ENCODE measurements around the gene CFAP299. TPM values are rescaled to one million over a fixed set of nuclear protein-coding genes. Genes with fewer than 3 reads are reported as not detected.

CFAP299 gene
- total RNA-seq, 4 donors from 2014 or later = not detected

DNA sequence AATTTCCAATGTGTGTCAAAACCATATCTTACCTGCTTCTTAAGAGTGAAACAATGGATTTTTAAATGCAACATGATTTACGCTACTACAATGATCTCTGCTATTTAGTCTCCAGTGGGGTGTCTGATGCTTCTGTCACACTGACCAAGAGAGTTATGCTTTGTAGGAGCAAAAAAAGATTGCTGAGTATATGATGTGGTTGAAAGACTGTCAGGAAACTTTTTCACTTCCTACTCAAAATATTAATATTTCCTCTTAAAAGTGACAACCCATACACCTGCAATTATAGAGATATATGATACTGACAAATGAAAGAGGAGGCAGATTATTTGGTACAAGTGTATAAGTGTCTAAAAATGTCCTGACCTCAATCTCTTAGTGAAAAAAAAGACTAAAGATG, 589.8 kb downstream of the CFAP299 start:
- Histone ChIP-seq H3K9me3 (no peaks in the 10 kb centered on the region), H3K4me1 (no peaks in the 10 kb centered on the region), H3K27me3 (no peaks in the 10 kb centered on the region), H3K4me3 (no peak overlapping the region), H3K27ac (no peak overlapping the region), H3K36me3 (no peaks in the 10 kb centered on the region)
- TF ChIP-seq POLR2A (IDR thresholded peaks at IDR 0.05) = no peak
- TF ChIP-seq, protein P1, sequence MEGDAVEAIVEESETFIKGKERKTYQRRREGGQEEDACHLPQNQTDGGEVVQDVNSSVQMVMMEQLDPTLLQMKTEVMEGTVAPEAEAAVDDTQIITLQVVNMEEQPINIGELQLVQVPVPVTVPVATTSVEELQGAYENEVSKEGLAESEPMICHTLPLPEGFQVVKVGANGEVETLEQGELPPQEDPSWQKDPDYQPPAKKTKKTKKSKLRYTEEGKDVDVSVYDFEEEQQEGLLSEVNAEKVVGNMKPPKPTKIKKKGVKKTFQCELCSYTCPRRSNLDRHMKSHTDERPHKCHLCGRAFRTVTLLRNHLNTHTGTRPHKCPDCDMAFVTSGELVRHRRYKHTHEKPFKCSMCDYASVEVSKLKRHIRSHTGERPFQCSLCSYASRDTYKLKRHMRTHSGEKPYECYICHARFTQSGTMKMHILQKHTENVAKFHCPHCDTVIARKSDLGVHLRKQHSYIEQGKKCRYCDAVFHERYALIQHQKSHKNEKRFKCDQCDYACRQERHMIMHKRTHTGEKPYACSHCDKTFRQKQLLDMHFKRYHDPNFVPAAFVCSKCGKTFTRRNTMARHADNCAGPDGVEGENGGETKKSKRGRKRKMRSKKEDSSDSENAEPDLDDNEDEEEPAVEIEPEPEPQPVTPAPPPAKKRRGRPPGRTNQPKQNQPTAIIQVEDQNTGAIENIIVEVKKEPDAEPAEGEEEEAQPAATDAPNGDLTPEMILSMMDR (IDR thresholded peaks at IDR 0.05) = no peak
- no peak for DNase-seq

DNA sequence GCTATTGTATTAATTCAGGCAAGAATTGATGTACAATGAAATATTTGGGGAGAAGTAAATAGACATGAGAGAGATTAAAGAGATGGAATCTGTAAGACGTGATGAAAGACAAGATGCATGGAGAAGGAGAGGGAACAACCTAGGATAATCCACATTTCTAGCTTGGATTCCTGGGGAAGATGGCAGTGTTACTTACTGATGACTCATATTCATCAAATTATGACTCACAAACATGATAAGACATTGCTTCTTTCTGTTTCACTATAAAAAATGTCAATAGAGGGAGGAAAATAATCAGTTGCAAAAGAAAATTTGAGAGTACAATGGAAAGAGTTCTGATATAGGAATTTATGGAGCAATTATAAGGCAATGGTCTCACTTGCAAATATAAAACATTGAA, 590.9 kb downstream of the CFAP299 start:
- no peak for DNase-seq
- Histone ChIP-seq H3K27ac (no peak overlapping the region), H3K36me3 (no peaks in the 10 kb centered on the region), H3K4me1 (no peaks in the 10 kb centered on the region), H3K4me3 (no peak overlapping the region), H3K27me3 (no peaks in the 10 kb centered on the region), H3K9me3 (no peaks in the 10 kb centered on the region)
- no peak for TF ChIP-seq POLR2A (IDR thresholded peaks at IDR 0.05)
- TF ChIP-seq, protein P1 (IDR thresholded peaks at IDR 0.05) = no peak

DNA sequence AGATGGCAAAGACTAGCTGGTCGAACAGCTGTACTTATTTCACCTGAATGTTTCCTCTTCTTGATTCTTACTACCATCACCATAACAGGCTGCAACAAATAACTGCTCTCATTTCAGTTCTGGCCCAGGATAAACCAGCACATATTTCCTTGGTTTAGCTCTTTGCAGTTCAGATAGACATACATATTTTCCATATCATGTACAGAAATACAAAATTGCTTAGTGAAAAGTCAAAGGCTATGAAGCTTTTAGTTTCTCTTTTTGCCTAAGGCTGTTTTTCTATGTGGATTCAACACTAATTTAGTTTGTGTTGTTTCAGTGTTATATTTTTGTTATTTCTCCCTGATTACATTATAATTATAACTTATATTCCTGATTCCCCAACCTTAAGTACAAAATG, 591.4 kb downstream of the CFAP299 start:
- no peak for TF ChIP-seq POLR2A (IDR thresholded peaks at IDR 0.05)
- TF ChIP-seq, protein P1 (IDR thresholded peaks at IDR 0.05) = no peak
- H3K27me3 ChIP-seq = no peaks in the 10 kb centered on the region
- H3K27ac ChIP-seq = no peak overlapping the region

DNA sequence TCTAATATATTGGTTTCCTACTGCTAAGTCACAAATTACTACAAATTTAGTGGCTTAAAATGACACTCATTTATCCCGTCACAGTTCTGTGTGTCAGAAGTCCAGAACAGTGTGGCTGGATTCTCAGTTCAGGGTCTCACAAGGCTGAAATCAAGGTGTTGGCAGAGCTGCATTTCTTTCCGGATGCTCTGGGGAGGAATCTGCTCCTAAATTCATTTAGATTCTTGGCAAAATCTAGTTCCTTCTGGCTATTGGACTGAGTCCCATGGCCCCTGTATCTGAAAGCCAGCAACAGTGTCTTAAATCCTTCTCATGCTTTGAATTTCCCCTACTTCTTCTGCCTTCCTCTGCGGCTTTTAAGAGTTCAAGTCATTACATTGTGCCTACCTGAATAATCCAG, 591.9 kb downstream of the CFAP299 start:
- TF ChIP-seq, protein P1 (IDR thresholded peaks at IDR 0.05) = no peak
- no peak for TF ChIP-seq POLR2A (IDR thresholded peaks at IDR 0.05)
- Histone ChIP-seq H3K9me3 (no peaks in the 10 kb centered on the region), H3K4me1 (no peaks in the 10 kb centered on the region), H3K4me3 (no peak overlapping the region), H3K27ac (no peak overlapping the region), H3K36me3 (no peaks in the 10 kb centered on the region), H3K27me3 (no peaks in the 10 kb centered on the region)
- no peak for DNase-seq

More for the DNA sequence above, 591.4 kb downstream of the CFAP299 start:
- no peaks in the 10 kb centered on the region for H3K36me3 ChIP-seq
- no peak overlapping the region for H3K4me3 ChIP-seq
- no peak for DNase-seq
- H3K4me1 ChIP-seq = no peaks in the 10 kb centered on the region
- no peaks in the 10 kb centered on the region for H3K9me3 ChIP-seq

DNA sequence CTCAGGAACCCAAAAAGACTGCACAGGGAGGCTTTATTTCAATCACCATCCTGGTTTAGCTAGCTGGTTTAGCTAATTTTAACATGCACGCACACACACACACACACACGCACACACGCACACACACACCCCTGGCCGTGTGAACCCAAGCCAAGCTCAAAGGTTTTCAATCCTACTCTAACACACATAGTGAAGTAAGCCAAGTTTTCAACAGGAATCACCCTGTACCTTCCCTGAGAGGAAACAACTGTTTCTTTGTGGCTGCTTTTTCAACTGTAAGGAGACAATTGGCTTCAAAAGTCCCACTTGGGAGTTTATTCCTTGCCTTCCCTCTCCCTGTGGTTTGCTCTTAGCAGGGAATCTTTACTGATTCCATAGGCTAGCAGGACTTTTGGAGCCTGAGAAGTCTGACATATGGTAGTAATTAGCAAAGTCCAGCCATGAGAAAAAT, 596.1 kb downstream of the CFAP299 start:
- H3K4me3 ChIP-seq = no peak overlapping the region
- H3K27ac ChIP-seq = no peak overlapping the region
- no peaks in the 10 kb centered on the region for H3K4me1 ChIP-seq
- H3K9me3 ChIP-seq = no peaks in the 10 kb centered on the region
- H3K27me3 ChIP-seq = no peaks in the 10 kb centered on the region
- no peak for DNase-seq
- no peak for TF ChIP-seq POLR2A (IDR thresholded peaks at IDR 0.05)
- TF ChIP-seq, protein P1 (IDR thresholded peaks at IDR 0.05) = no peak
- no peaks in the 10 kb centered on the region for H3K36me3 ChIP-seq

DNA sequence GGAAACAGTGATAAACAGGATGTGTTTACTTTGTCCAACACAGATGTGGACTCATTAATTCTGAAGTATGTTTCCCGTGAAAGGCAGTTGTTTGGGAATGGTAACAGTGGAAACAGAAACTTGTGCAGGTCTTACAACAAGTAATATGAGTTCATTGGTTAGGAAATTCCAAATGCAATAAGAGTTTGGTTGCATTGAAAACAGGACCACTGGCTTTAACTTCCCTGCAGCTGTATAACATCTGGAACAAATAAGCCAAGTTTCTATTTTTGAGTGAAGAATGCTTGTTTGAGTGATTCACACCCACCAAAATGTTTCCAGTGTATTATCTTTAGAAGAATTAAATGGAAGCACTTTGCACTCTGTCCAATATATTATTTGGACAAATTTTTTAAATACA, 612.6 kb downstream of the CFAP299 start:
- no peak for DNase-seq
- Histone ChIP-seq H3K9me3 (no peaks in the 10 kb centered on the region), H3K36me3 (no peaks in the 10 kb centered on the region), H3K27me3 (no peaks in the 10 kb centered on the region), H3K27ac (no peak overlapping the region), H3K4me1 (no peaks in the 10 kb centered on the region), H3K4me3 (no peak overlapping the region)
- no peak for TF ChIP-seq POLR2A (IDR thresholded peaks at IDR 0.05)
- TF ChIP-seq, protein P1 (IDR thresholded peaks at IDR 0.05) = no peak

Data from Peyer's patch (tissue), 4 donors.